ENCODE results near the gene ZNF329.

DNA sequence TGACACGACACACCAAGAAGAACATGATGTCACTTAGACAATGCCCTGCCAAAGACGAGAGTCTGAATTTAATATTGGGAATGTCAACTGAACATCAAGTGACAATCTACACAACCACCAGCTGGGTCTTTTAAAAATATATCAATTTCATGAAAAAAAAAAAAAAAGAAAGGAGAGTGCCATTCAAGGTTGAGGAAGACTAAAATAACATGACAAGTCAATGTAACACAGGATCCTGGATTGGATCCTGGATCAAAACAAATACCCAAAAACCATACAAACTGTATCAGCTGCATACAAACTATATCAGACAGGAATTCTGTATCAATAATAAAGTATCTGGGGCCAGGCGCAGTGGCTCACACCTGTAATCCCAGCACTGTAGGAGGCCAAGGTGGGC is 4.7 kb downstream of the ZNF329 start:
- TF ChIP-seq, protein P1, sequence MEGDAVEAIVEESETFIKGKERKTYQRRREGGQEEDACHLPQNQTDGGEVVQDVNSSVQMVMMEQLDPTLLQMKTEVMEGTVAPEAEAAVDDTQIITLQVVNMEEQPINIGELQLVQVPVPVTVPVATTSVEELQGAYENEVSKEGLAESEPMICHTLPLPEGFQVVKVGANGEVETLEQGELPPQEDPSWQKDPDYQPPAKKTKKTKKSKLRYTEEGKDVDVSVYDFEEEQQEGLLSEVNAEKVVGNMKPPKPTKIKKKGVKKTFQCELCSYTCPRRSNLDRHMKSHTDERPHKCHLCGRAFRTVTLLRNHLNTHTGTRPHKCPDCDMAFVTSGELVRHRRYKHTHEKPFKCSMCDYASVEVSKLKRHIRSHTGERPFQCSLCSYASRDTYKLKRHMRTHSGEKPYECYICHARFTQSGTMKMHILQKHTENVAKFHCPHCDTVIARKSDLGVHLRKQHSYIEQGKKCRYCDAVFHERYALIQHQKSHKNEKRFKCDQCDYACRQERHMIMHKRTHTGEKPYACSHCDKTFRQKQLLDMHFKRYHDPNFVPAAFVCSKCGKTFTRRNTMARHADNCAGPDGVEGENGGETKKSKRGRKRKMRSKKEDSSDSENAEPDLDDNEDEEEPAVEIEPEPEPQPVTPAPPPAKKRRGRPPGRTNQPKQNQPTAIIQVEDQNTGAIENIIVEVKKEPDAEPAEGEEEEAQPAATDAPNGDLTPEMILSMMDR (conservative IDR thresholded peaks at IDR 0.05 in 1 of 2, IDR thresholded peaks at IDR 0.05 in 1 of 2; ENCODE audit: low read depth in 1 of 2, low read length in 2 of 2): no peak
- TF ChIP-seq EZH2 (IDR thresholded peaks at IDR 0.05; ENCODE audit: low read length, missing control alignments): no peak

Measured in fibroblast of lung (primary cell).